Measurements from ENCODE around the gene AKIRIN2. TPM values are rescaled to one million over a fixed set of nuclear protein-coding genes. Genes with fewer than 3 reads are reported as not detected.
"Not testable (repeated sequence)": the region's sequence is repeated elsewhere in the genome, so short reads cannot be mapped to it uniquely, and the experiment has no call there.

Gene AKIRIN2
- total RNA-seq, 1 donor from 2014 or later, result 23.5 TPM

- no peaks in the 10 kb centered on the region for H3K36me3 ChIP-seq (ENCODE audit: control insufficient read depth in 3 of 3, insufficient read depth in 3 of 3, low read length in 3 of 3)
- peaks cover 8 to 26% (median 14%) of the 10 kb centered on the region in 3 donors for H3K4me1 ChIP-seq (ENCODE audit: control insufficient read depth in 3 of 3, insufficient read depth in 3 of 3, low read length in 3 of 3)
- H3K27ac ChIP-seq (ENCODE audit: low read depth, low read length), result no peak overlapping the region
- H3K4me3 ChIP-seq (ENCODE audit: low read length in 3 of 3), result no peak overlapping the region
- no peaks in the 10 kb centered on the region for H3K9me3 ChIP-seq (ENCODE audit: control insufficient read depth in 3 of 3, low read length in 3 of 3)
- no peaks in the 10 kb centered on the region for H3K27me3 ChIP-seq (ENCODE audit: control insufficient read depth in 3 of 3, insufficient read depth in 3 of 3, low read length in 3 of 3)
- H3K9ac ChIP-seq (ENCODE audit: low read depth in 1 of 3, low read length in 3 of 3), result no peak overlapping the region
Observed at GRCh38 chr6:87718662-87719433, 16.8 kb upstream of the AKIRIN2 start.

- Histone ChIP-seq H3K27ac (ENCODE audit: low read depth, low read length) (no peak overlapping the region), H3K27me3 (ENCODE audit: control insufficient read depth in 3 of 3, insufficient read depth in 3 of 3, low read length in 3 of 3) (no peaks in the 10 kb centered on the region), H3K4me1 (ENCODE audit: control insufficient read depth in 3 of 3, insufficient read depth in 3 of 3, low read length in 3 of 3) (peaks cover 0 to 13% (median 4%) of the 10 kb centered on the region in 3 donors), H3K36me3 (ENCODE audit: control insufficient read depth in 3 of 3, insufficient read depth in 3 of 3, low read length in 3 of 3) (no peaks in the 10 kb centered on the region), H3K4me3 (ENCODE audit: low read length in 3 of 3) (no peak overlapping the region), H3K9ac (ENCODE audit: low read depth in 1 of 3, low read length in 3 of 3) (no peak overlapping the region), H3K9me3 (ENCODE audit: control insufficient read depth in 3 of 3, low read length in 3 of 3) (no peaks in the 10 kb centered on the region)
Observed at GRCh38 chr6:87716928-87717614, 15.0 kb upstream of the AKIRIN2 start.

- Histone ChIP-seq H3K36me3 (ENCODE audit: control insufficient read depth in 3 of 3, insufficient read depth in 3 of 3, low read length in 3 of 3) (no peaks in the 10 kb centered on the region), H3K27ac (ENCODE audit: low read depth, low read length) (no peak overlapping the region), H3K9me3 (ENCODE audit: control insufficient read depth in 3 of 3, low read length in 3 of 3) (no peaks in the 10 kb centered on the region), H3K9ac (ENCODE audit: low read depth in 1 of 3, low read length in 3 of 3) (no peak overlapping the region), H3K4me1 (ENCODE audit: control insufficient read depth in 3 of 3, insufficient read depth in 3 of 3, low read length in 3 of 3) (peaks cover 0 to 13% (median 0%) of the 10 kb centered on the region in 3 donors), H3K27me3 (ENCODE audit: control insufficient read depth in 3 of 3, insufficient read depth in 3 of 3, low read length in 3 of 3) (no peaks in the 10 kb centered on the region), H3K4me3 (ENCODE audit: low read length in 3 of 3) (no peak overlapping the region)
Observed at GRCh38 chr6:87714093-87714842, 12.2 kb upstream of the AKIRIN2 start.

- not testable (repeated sequence) for H3K4me3 ChIP-seq (ENCODE audit: low read length in 3 of 3); H3K4me1 ChIP-seq (ENCODE audit: control insufficient read depth in 3 of 3, insufficient read depth in 3 of 3, low read length in 3 of 3); H3K27me3 ChIP-seq (ENCODE audit: control insufficient read depth in 3 of 3, insufficient read depth in 3 of 3, low read length in 3 of 3); H3K9me3 ChIP-seq (ENCODE audit: control insufficient read depth in 3 of 3, low read length in 3 of 3); H3K27ac ChIP-seq (ENCODE audit: low read depth, low read length); H3K9ac ChIP-seq (ENCODE audit: low read depth in 1 of 3, low read length in 3 of 3); H3K36me3 ChIP-seq (ENCODE audit: control insufficient read depth in 3 of 3, insufficient read depth in 3 of 3, low read length in 3 of 3)
Observed at GRCh38 chr6:87712713-87713112, 10.7 kb upstream of the AKIRIN2 start.

- no peak overlapping the region for H3K4me3 ChIP-seq (ENCODE audit: low read length in 3 of 3)
- H3K36me3 ChIP-seq (ENCODE audit: control insufficient read depth in 3 of 3, insufficient read depth in 3 of 3, low read length in 3 of 3), result no peaks in the 10 kb centered on the region
- H3K4me1 ChIP-seq (ENCODE audit: control insufficient read depth in 3 of 3, insufficient read depth in 3 of 3, low read length in 3 of 3), result no peaks in the 10 kb centered on the region
- H3K9ac ChIP-seq (ENCODE audit: low read depth in 1 of 3, low read length in 3 of 3), result no peak overlapping the region
- H3K27me3 ChIP-seq (ENCODE audit: control insufficient read depth in 3 of 3, insufficient read depth in 3 of 3, low read length in 3 of 3), result no peaks in the 10 kb centered on the region
- no peak overlapping the region for H3K27ac ChIP-seq (ENCODE audit: low read depth, low read length)
- no peaks in the 10 kb centered on the region for H3K9me3 ChIP-seq (ENCODE audit: control insufficient read depth in 3 of 3, low read length in 3 of 3)
Observed at GRCh38 chr6:87710090-87710489, 8.1 kb upstream of the AKIRIN2 start.

GRCh38 chr6:87708581-87709427 is 6.8 kb upstream of the AKIRIN2 start:
- H3K4me3 ChIP-seq (ENCODE audit: low read length in 3 of 3); H3K9me3 ChIP-seq (ENCODE audit: control insufficient read depth in 3 of 3, low read length in 3 of 3); H3K27ac ChIP-seq (ENCODE audit: low read depth, low read length): not testable (repeated sequence)

GRCh38 chr6:87706187-87706966 is 4.3 kb upstream of the AKIRIN2 start:
- Histone ChIP-seq H3K4me3 (ENCODE audit: low read length in 3 of 3) (no peak overlapping the region), H3K27ac (ENCODE audit: low read depth, low read length) (no peak overlapping the region), H3K9ac (ENCODE audit: low read depth in 1 of 3, low read length in 3 of 3) (no peak overlapping the region), H3K4me1 (ENCODE audit: control insufficient read depth in 3 of 3, insufficient read depth in 3 of 3, low read length in 3 of 3) (peaks cover 0 to 5% (median 4%) of the 10 kb centered on the region in 3 donors), H3K9me3 (ENCODE audit: control insufficient read depth in 3 of 3, low read length in 3 of 3) (no peaks in the 10 kb centered on the region), H3K27me3 (ENCODE audit: control insufficient read depth in 3 of 3, insufficient read depth in 3 of 3, low read length in 3 of 3) (no peaks in the 10 kb centered on the region), H3K36me3 (ENCODE audit: control insufficient read depth in 3 of 3, insufficient read depth in 3 of 3, low read length in 3 of 3) (no peaks in the 10 kb centered on the region)

More at GRCh38 chr6:87708581-87709427, 6.8 kb upstream of the AKIRIN2 start:
- not testable (repeated sequence) for H3K27me3 ChIP-seq (ENCODE audit: control insufficient read depth in 3 of 3, insufficient read depth in 3 of 3, low read length in 3 of 3); H3K9ac ChIP-seq (ENCODE audit: low read depth in 1 of 3, low read length in 3 of 3); H3K4me1 ChIP-seq (ENCODE audit: control insufficient read depth in 3 of 3, insufficient read depth in 3 of 3, low read length in 3 of 3); H3K36me3 ChIP-seq (ENCODE audit: control insufficient read depth in 3 of 3, insufficient read depth in 3 of 3, low read length in 3 of 3)

- Histone ChIP-seq H3K27me3 (ENCODE audit: control insufficient read depth in 3 of 3, insufficient read depth in 3 of 3, low read length in 3 of 3) (no peaks in the 10 kb centered on the region), H3K4me1 (ENCODE audit: control insufficient read depth in 3 of 3, insufficient read depth in 3 of 3, low read length in 3 of 3) (peaks cover 0 to 11% (median 5%) of the 10 kb centered on the region in 3 donors), H3K9ac (ENCODE audit: low read depth in 1 of 3, low read length in 3 of 3) (no peak overlapping the region), H3K4me3 (ENCODE audit: low read length in 3 of 3) (no peak overlapping the region), H3K36me3 (ENCODE audit: control insufficient read depth in 3 of 3, insufficient read depth in 3 of 3, low read length in 3 of 3) (no peaks in the 10 kb centered on the region), H3K9me3 (ENCODE audit: control insufficient read depth in 3 of 3, low read length in 3 of 3) (no peaks in the 10 kb centered on the region), H3K27ac (ENCODE audit: low read depth, low read length) (no peak overlapping the region)
Observed at GRCh38 chr6:87705070-87705691, 3.1 kb upstream of the AKIRIN2 start.

Data from skeletal muscle tissue (tissue), 4 donors.